ENCODE results near the gene SEM1. TPM values are rescaled to one million over a fixed set of nuclear protein-coding genes. Genes with fewer than 3 reads are reported as not detected.

SEM1 gene
- total RNA-seq, 1 experiment from 2014 or later = 79.9 TPM

GRCh38 chr7:96734343-96734742 lies 24.7 kb upstream of the SEM1 start:
- Histone ChIP-seq H3K79me1 (ENCODE audit: insufficient read depth, low read depth, low read length, poor library complexity, severe bottlenecking) (no peaks in the 10 kb centered on the region), H3K23me2 (ENCODE audit: insufficient read length, low read depth, low read length, poor library complexity, severe bottlenecking) (no peaks in the 10 kb centered on the region), H2AFZ (ENCODE audit: low read length) (no peak overlapping the region), H3K4me1 (ENCODE audit: insufficient read depth, low read length) (no peaks in the 10 kb centered on the region; the same call in 1 of the 2 replicates), H3K4ac (ENCODE audit: low read depth, low read length) (no peak overlapping the region), H2BK15ac (ENCODE audit: low read depth, low read length) (no peak overlapping the region), H3K23ac (ENCODE audit: insufficient read length, low read depth, low read length) (no peak overlapping the region), H2BK120ac (ENCODE audit: low read depth, low read length, poor library complexity, severe bottlenecking) (no peak overlapping the region), H2BK5ac (ENCODE audit: insufficient read length, low read length) (no peak overlapping the region), H2AK5ac (ENCODE audit: insufficient read length, low read length) (no peak overlapping the region), H3K4me2 (ENCODE audit: insufficient read depth, insufficient read length, low read length) (no peak overlapping the region), H3T11ph (ENCODE audit: low read length) (no peak overlapping the region), H4K5ac (ENCODE audit: insufficient read length, low read depth, low read length) (no peak overlapping the region), H4K20me1 (ENCODE audit: control insufficient read depth, insufficient read depth, insufficient read length) (no peaks in the 10 kb centered on the region), H3K27ac (ENCODE audit: insufficient read length, low read depth, low read length) (no peak overlapping the region), H3K14ac (ENCODE audit: insufficient read depth, low read length) (no peak overlapping the region), H3K9me3 (ENCODE audit: control insufficient read depth, low read depth, low read length) (no peaks in the 10 kb centered on the region), H2BK12ac (ENCODE audit: insufficient read length, low read depth, low read length) (no peak overlapping the region), H4K8ac (replicated peaks; ENCODE audit: insufficient read length, low read depth, low read length) (no peak overlapping the region), H3K79me2 (ENCODE audit: insufficient read depth, low read length) (no peaks in the 10 kb centered on the region), H3K9ac (ENCODE audit: extremely low read depth, insufficient read length, low read length) (no peak overlapping the region), H3K27me3 (ENCODE audit: insufficient read depth, low read length) (no peaks in the 10 kb centered on the region), H3K56ac (ENCODE audit: insufficient read length, low read depth, low read length) (no peak overlapping the region), H2BK20ac (ENCODE audit: low read depth, low read length, poor library complexity, severe bottlenecking) (no peak overlapping the region), H3K18ac (ENCODE audit: insufficient read length, low read depth, low read length) (no peak overlapping the region), H4K91ac (ENCODE audit: insufficient read length, low read depth, low read length) (no peak overlapping the region)
- no peaks in the 10 kb centered on the region for H3K36me3 Mint-ChIP-seq (ENCODE audit: insufficient read depth in 1 of 3, low read depth in 3 of 3)
- DNase-seq = no peak
- H3K27ac Mint-ChIP-seq = no peak overlapping the region
- H3K4me3 Mint-ChIP-seq = no peak overlapping the region
- no peaks in the 10 kb centered on the region for H3K27me3 Mint-ChIP-seq (ENCODE audit: low read depth)
- no CpG with 5 or more reads among the region's 2 CpGs for WGBS (ENCODE audit: extremely low coverage, insufficient read length, low lambda C conversion rate)
- H3K9me3 Mint-ChIP-seq = no peaks in the 10 kb centered on the region
- TF ChIP-seq CTCF (conservative IDR thresholded peaks at IDR 0.05) = no peak
- H3K4me1 Mint-ChIP-seq = peaks cover 3% of the 10 kb centered on the region in 2 experiments

All from H9 (cell line).